Midbrain (tissue), 1 donor: Measurements from ENCODE around the gene TBC1D19.
"Not testable (repeated sequence)": the region's sequence is repeated elsewhere in the genome, so short reads cannot be mapped to it uniquely, and the experiment has no call there.

Experiments used
- DNase-seq: peaks from one replicate; lab custom pipeline; 2025; lab: John Stamatoyannopoulos, UW

Gene TBC1D19

DNA sequence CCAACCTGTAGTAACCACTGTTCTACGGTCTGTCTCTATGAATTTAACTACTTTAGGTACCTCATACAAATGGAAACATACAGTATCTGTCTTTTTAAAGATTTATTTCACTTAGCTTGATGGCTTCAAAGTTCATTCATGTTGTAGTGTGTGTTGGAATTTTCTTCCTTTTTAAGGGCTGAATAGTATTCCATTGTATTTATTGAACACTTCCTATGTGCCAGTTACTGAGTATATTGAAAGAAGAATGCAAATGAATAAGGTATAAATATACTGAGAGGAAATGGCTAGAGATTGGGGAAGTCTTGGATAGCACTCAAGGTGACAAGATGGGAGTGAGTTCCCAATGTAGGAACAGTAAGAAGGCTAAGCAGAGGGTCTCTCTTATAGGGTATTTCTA lies 17.3 kb downstream of the TBC1D19 start:
- DNase-seq = no peak

DNA sequence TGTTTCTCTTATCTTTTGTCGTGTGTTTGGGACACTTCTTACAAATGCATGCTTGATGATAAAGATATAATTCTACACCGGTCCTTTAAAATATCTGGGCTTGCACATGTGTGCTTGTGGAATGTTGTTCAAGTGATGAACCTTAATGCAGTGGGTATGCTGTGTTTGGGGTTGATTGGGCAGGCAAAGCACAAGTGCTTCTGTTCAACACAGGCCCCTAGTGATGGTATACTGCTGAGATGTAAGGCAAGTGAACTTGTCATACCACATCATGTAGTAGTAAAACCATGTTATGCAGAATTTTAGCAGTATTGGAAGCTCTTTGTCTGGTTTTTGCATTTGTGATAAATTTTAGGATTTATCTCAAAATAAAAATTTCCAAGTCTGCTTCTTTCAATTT lies 23.9 kb downstream of the TBC1D19 start:
- no peak for DNase-seq

DNA sequence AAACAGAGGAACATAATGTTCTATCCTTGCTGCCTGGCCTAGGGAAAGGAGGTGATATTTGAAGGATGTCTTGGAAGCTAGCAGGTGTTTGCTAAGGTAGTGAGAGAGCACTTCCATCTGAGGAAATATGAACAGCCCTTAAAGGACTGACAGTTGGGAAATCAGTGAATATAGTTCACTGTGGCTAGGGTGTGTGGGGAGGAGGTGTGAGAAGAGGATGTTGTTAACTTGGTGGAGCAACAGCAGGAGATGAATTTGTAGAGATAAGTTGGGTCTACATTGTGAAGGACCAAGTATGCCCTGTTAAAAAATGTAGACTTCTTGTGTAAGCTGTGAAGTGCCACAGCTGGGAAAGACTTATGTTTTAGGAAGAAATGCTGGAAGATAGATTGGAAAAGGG lies 25.5 kb downstream of the TBC1D19 start:
- no peak for DNase-seq

DNA sequence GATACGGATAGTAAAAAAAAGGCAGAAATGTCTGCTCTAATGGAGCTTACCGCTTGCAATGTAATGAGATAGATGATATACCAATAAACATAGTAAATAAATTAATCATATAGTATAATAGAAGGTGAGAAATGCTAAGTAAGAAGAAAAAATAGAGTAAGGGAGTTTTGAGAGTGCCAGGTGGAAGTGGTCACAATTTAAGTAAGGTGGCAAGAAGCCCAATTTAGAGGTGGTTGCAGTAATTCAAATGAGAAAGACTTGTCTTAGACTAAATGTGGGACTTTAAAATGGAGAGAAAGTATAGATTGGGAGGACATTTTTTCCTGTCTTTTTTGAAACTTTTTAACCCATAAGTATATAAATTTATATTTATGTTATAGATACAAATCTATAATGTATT lies 26.0 kb downstream of the TBC1D19 start:
- no peak for DNase-seq

DNA sequence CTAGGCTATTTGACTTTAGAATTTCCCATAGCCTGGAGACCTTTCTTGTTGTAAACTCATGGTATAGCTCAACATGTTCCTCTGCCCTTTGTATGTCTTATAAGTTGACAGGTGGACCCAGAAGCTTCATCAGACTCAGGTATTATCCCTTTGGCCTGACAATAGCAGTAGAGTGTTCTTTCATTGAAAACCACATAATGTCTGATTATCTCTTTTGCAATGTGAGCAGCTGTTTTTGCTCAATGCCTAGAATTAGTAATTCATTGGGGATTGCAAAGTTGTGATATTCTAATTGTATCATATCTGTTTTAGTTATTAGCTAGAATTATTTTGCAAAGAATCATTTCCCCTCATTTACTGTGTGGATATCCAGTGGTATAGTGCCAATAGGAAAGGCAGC lies 27.5 kb downstream of the TBC1D19 start:
- DNase-seq = no peak

DNA sequence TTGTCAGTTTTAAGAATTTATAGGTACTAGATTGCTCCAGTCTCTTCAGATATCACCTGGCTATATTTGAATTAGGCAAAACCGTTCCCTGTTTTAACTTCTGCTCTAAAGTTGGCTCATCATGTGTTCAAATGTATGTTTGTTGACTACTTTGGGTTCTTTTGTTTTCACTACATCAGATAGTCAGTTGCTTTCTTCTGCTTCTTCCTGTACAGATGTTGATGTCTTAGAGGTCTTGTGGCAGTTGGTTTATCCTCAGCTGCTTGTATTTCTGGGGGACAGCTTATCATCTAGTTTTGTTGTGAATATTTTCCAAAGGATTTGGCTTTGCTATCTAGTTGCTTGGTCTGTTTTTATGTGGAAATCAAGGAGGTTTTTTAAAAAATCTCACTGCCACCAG lies 28.0 kb downstream of the TBC1D19 start:
- DNase-seq = no peak

DNA sequence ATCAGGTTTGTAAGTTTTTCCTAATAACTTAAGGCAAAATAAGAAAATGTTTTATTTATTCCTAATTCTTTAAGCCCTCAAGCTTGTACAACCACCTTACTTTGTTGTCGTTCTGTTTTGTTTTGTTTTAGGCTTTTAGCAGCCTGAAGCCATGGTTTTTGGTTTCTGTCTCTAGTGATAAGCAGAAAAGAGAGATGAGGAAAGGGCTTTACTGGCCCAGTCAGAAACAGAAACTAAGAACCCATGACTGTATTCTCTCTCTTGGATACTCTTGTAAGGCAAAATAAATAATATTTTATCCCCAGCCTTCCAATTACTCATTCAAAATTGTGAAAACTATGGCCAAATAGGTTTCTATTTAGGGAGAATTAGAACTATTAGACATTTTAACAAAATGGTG lies 29.4 kb downstream of the TBC1D19 start:
- DNase-seq = no peak

DNA sequence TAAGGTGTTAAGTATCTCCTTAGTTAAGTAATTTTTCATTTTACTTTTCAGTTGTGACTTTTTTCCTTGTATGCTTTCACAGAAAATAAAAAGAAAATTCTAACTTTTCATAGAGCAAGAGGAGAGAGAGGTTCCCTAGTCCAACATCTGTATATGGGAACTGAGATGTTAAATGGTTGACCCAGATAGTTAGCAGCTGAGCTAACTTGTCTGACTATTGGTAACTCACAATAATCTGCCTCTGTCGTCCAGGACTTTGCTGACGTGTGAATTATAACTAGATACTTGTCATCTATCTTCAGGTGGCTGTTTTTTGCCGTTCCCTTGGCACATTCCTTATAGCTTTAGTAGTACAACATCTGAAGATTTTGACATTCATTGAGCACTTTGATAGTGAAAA lies 29.9 kb downstream of the TBC1D19 start:
- DNase-seq = no peak

DNA sequence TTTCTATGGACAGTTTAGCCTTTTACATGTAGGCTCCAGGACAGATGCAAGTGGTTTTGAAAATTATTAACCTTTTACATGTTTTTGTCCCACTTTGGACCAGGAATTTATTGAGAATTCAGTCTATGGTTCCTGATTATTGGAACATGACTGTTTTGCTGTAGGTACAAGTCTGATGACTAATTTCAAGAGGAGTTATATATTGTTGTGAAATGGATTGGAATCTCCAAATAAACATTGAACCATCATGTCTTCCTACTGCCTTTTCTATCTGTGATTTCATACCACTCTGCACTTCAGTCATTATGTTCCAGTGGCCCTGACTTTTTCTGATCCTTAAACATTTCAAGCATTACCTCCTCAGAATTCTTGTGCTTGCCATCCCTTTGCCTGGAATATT lies 35.9 kb downstream of the TBC1D19 start:
- DNase-seq = no peak

DNA sequence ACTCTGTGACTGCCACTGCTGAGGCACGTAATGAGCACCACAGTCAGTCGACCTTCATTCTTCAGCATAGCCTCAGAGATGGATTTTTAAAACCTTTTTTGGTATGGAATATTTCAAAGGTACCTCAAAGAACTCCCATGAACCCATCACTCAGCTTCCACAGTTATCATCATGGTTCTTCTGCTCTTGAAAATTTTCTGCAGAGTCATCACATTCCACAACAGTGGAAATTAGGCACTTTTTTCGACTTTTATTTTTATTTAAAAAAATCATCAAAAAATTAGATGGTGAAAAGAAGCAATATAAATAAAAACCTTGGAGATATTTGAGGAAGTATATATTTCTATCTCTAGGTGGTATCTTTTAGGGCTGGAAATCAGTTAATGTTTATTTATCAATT lies 37.5 kb downstream of the TBC1D19 start:
- no peak for DNase-seq

DNA sequence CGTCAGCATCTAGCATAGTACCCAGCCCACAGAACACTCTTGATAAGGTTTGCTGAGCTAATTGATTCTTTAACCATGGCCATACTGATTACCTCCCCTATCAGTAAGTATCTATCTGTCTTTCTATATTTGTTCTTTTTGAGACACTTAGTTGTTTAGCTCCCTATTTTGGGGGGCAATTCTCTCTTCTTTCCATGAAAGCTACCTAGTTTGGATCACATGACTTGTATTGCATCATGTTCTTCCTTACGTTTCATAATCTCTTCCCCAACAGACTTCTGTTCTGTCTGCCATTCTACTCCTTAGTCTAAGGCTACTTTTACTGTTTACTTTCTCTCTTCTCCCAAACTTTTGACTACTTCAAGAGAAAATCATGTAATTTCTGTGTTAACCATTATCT lies 39.0 kb downstream of the TBC1D19 start:
- DNase-seq = no peak

DNA sequence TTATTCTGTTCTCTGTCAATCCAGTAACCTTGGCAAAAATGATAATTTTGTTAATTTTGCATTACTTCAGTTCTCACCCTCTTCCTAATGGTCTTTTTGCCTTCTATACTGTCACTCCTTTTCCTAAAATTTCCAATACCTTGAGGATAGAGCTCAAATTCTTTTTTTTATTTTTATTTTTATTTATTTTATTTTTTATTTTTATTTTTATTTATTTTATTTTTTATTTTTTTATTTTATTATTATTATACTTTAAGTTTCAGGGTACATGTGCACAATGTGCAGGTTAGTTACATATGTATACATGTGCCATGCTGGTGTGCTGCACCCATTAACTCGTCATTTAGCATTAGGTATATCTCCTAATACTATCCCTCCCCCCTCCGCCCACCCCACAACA lies 42.8 kb downstream of the TBC1D19 start:
- not testable (repeated sequence) for DNase-seq

DNA sequence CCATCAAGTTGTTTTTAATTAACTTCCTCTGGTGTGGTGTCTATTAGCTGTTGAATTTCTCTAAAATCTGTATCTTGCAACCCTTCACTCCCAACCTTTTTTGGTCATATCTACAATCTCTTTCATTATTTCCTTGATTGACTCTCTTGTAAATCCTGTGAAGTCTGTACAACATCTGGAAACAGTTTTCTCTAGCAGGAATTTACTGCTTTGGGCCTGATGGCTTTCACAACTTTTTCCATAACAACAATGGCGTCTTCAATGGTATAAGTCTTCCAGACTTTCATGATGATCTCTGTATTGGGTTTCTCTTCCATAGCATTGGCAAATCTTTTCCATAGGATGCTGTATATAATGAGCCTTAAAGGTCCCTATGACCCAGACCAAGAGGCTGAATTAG lies 49.0 kb downstream of the TBC1D19 start:
- no peak for DNase-seq

DNA sequence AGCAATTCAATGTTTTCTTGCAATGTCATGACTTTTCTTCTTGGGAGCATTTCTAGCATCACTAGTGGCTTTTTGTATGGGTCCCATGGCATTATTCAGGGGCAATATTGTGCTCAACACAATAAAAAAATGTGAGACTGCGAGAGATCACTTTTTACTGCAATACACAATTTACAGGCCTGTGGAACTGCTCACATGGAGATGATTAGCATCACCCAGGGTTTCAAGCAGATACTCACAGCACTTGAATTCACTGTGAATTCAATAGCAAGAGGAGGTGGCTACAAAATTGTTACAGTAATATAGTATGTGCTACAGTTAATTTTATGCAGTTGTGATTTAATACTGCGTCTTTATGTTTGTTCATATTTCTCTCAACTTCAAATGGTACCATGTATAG lies 50.4 kb downstream of the TBC1D19 start:
- DNase-seq = no peak

DNA sequence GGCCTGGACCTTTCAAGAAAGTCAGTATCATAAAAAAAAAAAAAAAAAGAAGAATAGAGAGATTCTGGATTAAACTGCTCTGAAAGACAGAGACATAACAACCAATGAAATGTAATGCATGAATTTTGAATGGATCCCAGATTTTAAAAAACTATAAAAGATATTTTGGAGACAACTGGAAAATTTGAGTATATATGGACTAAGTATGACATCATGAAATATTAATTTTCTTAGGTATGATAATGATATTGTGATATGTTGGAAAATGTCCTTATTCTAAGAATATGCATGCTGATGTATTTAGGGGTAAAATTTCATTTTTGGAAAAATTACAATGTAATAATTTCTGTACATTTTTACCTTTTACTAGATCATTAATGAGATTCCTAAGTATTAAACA lies 52.6 kb downstream of the TBC1D19 start:
- DNase-seq = no peak

DNA sequence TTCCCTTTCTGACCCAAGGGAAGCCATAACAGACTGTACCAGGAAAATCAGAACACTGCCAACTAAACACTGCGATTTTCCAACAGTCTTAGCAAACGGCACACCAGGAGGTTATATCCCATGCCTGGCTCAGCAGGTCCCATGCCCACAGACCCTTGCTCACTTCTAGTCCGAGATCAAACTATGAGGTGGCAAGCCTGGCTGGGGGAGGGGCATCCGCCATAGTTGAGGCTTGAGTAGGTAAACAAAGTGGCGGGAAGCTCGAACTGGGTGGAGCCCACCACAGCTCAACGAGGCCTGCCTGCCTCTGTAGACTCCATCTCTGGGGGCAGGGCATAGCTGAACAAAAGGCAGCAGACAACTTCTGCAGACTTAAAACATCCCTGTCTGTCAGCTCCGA lies 56.8 kb downstream of the TBC1D19 start:
- DNase-seq = not testable (repeated sequence)

DNA sequence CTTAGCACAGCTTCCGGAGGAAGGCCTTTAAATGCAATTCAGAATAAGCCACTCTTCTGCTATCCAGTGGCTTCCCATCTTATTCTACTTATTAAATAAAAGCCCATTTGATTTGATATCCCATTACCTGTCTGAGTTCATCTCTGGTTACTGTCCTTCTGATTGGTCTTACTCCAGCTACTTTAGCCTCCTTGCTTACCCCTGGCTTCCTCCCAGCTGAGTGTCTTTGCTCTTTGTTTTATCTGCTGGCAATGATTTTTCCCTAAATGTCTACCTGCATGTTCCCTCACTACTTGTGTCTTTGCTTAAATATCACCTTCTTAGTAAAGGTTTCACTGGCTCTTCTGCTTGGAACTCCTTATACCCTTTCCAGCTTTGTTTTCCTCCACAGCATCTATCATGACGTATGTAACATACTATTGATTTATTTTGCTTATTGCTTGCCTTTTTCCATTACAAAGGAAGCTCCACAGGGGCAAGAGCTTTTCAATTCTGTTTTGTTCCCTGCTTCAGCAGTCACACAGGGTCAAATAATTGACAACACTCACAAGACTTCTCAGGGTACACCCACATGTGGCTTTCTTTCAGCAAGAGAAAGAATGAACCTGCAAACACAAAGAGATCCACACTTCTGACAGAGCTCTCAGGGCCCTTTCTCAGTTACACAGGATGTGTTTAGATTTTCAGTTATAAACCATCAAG lies 63.8 kb downstream of the TBC1D19 start:
- DNase-seq = no peak

DNA sequence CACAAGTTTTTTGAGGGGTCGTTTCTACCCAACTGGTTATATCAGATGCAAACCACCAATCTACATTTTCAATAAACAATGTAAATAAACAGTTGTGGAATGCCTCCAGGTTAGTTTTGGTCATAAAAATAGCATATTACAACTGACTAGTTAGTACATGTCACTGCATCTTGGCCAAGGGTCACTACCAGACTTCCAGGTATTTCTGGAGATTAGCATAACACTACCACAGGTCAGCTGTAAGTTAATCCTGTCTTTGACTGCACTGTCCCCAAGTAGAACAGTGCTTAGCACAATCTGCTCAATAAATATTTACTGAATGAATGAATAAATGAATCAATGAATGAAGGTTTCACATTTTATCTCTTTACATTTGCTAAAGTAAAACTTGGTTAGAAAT lies 64.4 kb downstream of the TBC1D19 start:
- DNase-seq = no peak

DNA sequence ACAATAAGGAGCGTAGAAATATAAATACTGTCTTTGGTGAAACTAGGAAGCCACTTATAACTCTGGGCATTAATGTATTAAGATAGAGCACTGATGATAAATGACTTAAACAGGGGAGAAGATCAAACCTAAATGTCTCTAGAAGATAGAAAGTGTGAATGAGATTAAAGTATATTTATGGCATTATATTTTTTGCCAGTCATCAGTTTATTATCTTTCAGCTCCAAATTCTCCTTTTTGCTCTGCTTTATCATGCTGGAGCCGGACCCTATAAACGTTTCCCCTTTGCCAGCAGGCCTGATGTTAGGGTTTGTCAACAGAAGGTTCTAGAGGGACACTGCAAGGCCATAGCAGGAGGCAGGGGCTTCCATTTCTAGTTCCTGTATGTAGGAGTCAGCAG lies 76.4 kb downstream of the TBC1D19 start:
- DNase-seq = no peak

DNA sequence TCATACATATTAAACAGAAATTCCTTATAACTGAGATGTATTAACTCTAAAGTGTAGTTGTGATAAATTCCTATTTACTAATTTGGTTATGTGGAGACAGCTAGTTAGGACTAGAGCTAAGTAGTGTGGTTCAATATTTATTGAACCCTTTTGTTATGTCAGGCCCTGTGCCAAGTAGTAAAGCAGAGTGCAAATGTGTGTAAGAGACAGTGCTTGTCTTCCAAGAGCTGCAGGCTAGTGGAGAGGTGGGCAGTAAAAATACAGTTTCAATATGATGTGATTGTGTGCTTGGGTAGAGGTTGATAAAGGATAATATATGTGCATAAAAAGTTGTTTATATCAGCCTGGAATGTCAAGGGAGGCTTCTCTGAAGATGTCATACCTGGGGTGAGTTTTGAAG lies 80.0 kb downstream of the TBC1D19 start:
- DNase-seq = no peak

DNA sequence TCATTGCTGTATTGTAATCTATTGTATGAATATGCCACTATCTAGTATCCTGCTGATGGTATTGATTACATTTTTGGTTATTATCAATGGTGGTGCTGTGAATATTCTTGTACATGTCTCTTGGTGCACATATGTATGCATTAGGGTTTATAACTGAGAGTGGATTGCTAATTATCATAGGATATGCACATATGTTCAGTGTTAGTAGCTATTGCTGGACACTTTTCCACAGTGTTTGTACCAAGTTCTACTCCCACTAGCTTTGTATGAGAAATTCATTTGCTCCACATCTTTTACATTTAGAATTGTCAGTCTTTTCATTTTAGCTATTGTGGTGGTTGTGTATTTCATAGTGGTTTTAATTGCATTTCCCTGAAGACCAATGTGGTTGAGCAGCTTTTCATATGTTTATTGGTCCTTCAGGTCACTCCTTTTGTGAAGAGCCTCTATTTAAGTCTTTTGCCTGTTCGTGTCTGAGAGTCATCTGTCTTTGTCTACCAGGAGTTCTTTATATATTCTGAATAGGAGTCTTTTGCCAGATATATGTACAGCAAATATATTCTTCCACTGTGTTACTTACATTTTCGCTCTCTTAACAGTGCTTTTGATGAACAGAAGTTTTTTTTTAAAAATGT lies 87.1 kb downstream of the TBC1D19 start:
- no peak for DNase-seq

DNA sequence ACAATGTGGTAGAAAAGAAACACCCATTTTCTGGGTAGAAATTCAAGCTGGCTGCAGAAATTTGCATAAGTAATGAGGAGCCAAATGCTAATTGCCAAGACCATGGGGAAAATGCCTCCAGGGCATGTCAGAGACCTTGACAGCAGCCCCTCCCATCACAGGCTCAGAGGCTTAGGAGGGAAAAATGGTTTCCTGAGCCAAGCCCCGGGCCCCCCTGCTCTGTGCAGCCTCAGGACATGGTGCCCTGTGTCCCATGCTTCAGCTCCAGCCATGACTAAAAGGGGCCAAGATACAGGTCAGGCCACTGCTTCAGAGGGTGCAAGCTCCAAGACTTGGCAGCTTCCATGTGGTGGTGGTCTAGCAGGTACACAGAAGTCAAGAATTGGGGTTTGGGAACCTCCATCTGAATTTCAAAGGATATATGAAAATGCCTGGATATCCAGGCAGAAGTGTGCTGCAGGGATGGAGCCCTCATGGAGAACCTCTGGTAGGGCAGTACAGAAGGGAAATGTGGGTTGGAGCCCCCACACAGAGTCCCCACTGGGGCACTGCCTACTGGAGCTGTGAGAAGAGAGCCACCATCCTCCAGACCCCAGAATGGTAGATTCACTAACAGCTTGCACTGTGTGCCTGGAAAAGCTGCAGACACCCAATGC lies 95.3 kb downstream of the TBC1D19 start:
- not testable (repeated sequence) for DNase-seq

DNA sequence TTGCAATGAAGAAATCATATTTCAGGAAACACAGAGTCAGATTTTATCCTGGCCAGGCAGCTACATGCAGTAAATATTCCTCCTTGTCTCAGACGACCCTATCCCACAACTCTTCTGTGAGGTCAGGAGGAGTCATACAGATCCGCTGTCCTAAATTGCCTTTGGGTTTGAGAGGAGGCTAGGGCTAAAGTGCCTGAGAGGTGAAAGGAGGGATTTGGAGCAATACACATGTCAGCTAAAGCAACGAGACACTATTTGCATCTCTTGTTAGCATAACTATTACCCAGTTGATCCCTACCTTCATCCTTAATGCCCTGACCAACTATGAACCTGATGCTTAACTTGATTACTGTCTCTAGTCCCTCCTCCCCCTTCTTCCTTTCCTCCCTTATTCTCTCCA lies 98.6 kb downstream of the TBC1D19 start:
- DNase-seq = no peak

DNA sequence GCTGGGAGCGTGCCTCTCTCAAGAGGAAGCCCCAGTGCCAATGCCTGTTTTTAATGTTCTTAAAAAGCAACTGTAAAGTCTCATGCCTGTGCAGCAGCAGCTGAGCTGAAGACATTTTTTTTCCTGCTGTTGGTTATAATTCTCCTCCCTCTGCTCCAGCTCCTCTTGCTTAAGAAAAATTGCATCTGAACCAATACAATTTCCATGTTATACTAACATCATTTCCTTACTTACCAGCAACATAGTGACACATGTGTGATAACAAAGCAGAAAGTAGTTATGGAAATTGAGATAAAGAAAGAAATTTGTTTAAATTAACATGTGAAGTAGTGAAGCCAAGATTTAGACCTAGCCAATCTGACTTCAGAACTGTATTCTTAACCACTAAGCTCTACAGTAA lies 101.4 kb downstream of the TBC1D19 start:
- no peak for DNase-seq
